ENCODE results near the gene NCDN.

NCDN gene

GRCh38 chr1:35554266-35555211 lies 3.1 kb upstream of the NCDN start:
- no peak for DNase-seq

GRCh38 chr1:35555212-35555584 lies 2.4 kb upstream of the NCDN start:
- DNase-seq = no peak

DNA sequence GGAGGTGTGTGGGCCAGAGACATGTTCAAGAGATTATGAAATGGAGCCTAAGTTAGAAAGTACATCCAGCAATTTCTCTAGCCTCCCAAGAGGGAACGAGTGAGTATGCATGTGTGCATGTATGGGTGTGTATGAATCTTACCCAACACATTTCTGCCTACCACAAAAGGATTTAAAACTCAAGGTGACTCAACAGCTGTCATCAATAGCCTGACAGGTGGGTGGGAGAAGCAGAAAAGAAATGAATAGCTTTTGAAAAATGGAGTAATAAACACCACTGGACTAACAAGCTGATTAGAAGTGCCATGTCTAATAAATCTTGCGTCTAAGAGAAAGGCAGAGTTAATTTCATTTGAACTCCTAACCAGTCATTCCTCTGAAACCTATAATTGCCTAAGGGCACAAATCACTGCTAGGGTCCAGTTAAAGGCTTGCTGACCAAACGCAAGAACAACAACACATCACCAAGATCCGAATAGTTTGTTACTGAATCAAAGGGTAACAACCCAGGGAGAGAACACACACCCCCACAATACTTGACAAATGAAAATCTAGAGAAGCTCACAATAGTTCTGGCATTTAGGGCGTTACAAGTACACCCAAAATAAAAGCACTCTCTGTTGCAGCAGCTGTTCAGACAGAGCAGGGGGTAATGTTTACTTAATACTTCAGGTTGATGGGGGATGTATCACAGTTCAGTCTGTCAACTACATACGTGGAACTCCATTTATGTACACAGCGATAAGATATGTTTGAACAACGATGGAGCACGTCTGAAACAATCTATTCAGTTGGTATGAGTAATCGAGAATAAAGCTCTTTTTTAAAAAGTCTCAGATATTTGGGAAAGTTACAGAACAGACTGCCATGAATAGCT lies 1.8 kb upstream of the NCDN start:
- no peak for DNase-seq

- DNase-seq = no peak
Measured at GRCh38 chr1:35556484-35557117, 998 bp upstream of the NCDN start.

DNA sequence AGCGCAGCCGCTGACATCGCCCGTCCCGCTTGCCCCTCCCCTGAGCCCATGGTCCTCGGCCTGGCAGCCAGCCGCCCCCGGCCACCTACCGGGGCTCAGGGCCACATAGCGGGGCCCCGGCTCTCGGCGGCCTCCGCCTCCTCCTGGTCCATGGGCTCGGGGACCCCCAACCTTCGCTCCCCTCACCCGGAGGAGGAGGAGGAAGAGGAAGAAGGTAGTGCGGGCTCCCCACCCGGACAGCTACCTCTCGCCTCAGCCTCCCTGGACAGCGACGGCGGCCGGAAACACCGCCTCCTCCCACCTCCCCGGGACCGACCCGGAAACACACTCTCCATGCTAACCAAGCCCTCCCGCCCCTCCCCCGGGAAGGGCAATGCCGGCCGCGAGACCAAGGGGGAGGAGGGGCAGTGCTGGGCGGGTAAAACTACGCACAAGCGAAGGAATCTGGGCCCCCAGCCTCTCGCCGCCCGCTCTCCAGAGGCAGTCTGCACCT lies 435 bp upstream of the NCDN start, which contains the start of gene KIAA0319L:
TSS of gene KIAA0319L (minus strand) at position 286 of the 493 bp plus-strand sequence. CDS start 2,912 bp downstream, outside the sequence.
- no peak for DNase-seq

DNA sequence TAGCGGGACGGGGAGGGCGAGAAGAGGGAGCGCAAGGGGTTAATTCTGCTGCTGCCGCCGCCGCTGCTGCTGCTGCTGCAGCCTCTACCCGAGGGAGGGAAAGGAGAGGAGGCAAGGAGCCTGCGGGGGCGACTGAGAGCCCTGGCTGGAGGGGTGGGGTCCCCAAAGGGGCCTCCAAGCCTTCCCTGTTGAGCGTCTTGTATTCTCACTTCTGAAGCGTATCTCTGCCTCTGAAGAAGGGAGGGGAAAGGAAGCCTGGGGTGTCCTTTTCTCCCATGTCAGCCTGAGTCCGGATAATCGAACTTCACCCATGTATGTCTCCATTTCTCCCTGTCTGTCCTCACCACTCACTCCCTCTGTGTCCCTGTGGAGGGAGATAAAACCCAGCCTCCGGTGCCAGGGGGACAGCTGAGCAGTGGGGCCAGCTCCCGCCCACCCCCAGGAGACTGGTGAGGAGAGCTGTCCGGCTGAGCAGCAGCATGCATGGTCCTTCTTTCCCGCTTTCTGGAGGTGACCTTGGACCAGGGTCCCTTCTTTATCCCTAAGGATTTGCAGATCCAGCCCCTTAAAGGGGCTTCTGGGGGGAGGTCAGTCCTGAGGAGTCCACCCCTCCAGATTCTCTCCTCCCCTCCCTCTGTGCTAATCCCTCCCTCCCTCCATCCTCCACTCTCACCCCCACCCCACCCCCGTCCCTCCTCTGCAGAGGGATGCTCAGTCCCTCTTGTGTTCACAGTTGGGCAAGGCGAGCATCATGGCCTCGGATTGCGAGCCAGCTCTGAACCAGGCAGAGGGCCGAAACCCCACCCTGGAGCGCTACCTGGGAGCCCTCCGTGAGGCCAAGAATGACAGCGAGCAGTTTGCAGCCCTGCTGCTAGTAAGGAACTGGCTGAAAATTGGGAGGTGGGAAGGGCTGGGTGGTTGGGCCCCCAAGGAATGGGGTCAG lies 1.0 kb downstream of the NCDN start:
- DNase-seq = peak in 2 of 5 donors; percentile 15 to 27

- DNase-seq = peak in 1 of 5 donors; percentile 32
Measured at GRCh38 chr1:35559317-35559944, 1.8 kb downstream of the NCDN start.

DNA sequence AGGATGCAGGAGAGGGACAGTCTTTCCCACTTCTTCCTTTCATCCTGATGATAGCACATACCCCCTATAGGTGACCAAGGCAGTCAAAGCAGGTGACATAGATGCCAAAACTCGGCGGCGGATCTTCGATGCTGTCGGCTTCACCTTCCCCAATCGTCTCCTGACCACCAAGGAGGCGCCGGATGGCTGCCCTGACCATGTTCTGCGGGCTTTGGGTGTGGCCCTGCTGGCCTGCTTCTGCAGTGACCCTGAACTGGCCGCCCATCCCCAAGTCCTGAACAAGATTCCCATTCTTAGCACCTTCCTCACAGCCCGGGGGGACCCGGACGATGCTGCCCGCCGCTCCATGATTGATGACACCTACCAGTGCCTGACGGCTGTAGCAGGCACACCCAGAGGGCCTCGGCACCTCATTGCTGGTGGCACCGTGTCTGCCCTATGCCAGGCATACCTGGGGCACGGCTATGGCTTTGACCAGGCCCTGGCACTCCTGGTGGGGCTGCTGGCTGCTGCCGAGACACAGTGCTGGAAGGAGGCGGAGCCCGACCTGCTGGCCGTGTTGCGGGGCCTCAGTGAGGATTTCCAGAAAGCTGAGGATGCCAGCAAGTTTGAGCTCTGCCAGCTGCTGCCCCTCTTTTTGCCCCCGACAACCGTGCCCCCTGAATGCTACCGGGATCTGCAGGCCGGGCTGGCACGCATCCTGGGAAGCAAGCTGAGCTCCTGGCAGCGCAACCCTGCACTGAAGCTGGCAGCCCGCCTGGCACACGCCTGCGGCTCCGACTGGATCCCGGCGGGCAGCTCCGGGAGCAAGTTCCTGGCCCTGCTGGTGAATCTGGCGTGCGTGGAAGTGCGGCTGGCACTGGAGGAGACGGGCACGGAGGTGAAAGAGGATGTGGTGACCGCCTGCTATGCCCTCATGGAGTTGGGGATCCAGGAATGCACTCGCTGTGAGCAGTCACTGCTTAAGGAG lies 2.9 kb downstream of the NCDN start:
- no peak for DNase-seq

- DNase-seq = no peak
Measured at GRCh38 chr1:35561297-35561971, 3.8 kb downstream of the NCDN start.

GRCh38 chr1:35561972-35562680 lies 4.5 kb downstream of the NCDN start:
- DNase-seq = no peak

DNA sequence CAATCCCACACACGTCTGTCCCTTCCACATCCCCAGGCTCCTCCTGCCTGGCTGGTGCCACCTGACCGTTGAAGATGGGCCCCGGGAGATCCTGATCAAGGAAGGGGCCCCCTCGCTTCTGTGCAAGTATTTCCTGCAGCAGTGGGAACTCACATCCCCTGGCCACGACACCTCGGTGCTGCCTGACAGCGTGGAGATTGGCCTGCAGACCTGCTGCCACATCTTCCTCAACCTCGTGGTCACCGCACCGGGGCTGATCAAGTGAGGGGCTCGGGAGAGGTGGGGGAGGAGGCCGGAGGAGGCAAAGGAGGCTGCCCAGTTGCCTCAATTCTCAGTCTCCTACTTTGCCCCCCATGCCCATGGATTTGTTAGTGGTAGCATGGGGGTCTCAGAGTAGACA lies 5.6 kb downstream of the NCDN start:
- DNase-seq = no peak

GRCh38 chr1:35564037-35564883 lies 6.7 kb downstream of the NCDN start:
- peak; percentile 57 to 79 (median 68) for DNase-seq

DNA sequence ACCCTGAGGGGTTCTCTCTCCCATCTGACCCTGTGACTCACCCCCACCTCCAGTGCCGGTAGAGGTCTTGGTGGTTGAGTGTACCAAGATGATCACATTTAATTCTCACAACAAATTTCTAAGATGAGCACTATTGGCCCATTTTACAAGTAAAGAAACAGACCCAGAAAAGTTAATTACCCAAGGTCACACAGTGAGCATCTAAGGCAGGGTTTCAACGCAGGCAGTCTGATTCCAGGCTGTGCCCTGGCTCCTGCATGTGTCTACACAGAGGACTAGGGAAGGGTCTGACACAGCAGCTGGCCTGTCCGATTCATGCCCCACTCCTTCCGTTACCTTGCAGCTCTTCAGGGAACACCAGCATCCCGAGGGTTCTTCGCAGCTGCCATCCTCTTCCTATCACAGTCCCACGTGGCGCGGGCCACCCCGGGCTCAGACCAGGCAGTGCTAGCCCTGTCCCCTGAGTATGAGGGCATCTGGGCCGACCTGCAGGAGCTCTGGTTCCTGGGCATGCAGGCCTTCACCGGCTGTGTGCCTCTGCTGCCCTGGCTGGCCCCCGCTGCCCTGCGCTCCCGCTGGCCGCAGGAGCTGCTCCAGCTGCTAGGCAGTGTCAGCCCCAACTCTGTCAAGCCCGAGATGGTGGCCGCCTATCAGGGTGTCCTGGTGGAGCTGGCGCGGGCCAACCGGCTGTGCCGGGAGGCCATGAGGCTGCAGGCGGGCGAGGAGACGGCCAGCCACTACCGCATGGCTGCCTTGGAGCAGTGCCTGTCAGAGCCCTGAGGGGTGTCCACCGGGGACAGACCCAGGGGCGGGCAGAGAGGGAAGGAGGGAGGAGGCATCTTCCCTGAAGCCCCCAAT lies 7.5 kb downstream of the NCDN start:
- DNase-seq = no peak

GRCh38 chr1:35565742-35566133 lies 8.1 kb downstream of the NCDN start:
- no peak for DNase-seq

- DNase-seq = no peak
Measured at GRCh38 chr1:35567947-35568558, 10.5 kb downstream of the NCDN start.

DNA sequence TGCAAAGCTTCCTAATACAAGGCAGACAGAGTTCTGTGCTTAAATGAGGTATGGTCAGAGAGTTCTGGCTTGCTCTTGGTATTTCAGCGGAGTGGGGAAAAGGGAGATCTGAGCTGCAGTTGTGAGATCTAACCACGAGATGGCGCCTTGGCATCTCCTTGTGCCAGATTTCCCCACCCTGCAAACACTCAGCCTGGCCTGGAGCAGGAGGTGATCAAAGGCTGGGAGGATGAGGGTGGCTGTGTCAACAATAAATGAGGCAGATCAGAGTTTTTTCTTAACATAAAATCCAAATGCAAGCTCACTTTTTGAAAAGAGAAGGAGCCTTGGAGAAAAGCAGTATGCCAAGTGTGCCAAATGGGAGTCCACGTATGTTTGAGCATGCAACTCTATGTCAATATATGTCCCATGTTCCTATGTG lies 11.4 kb downstream of the NCDN start:
- peak in 3 of 5 donors; percentile 39 to 62 (median 61) for DNase-seq
